PC-9 (cell line): ENCODE results near the gene IL4R. TPM values are rescaled to one million over a fixed set of nuclear protein-coding genes. Genes with fewer than 3 reads are reported as not detected.

ENCODE experiments used
- BruUV-seq: library from RNA; stranded (reverse); fragments of 400-500 nt; replicated peaks from 2 replicates; lab custom pipeline; 2021; lab: Mats Ljungman, UMichigan
- CTCF ChIA-PET: fragments of 300-600 bp; sonication (Branson Sonifier 250); formaldehyde crosslinking; loops from one replicate; lab custom pipeline; 2022; ENCODE audit warnings: antibody characterized with exemption; lab: Charles Lee
- POLR2A ChIA-PET: fragments of 300-600 bp; sonication (Branson Sonifier 250); formaldehyde crosslinking; loops from one replicate; lab custom pipeline; 2022; ENCODE audit warnings: antibody characterized with exemption; ENCODE audit not compliant: unreplicated experiment; lab: Charles Lee
- DNase-seq, 2 experiments: peaks; one replicate each; pipeline versions ENCODE4 v3.0.0 to v3.0.0-alpha.2; 2015 to 2022; ENCODE audit warnings: mixed read lengths in 1 of 2
- H2AFZ ChIP-seq: fragments of 200-600 bp; sonication (generic); 2 replicates; pipeline ENCODE4 v1.8.1; 2017; ENCODE audit warnings: antibody characterized with exemption
- H3F3A ChIP-seq: fragments of 200-600 bp; sonication (generic); 2 replicates; pipeline ENCODE4 v1.8.1; 2017; ENCODE audit warnings: antibody characterized with exemption, mild to moderate bottlenecking, low read depth; ENCODE audit not compliant: insufficient read depth
- H3K27ac ChIP-seq: fragments of 200-600 bp; sonication (generic); 2 replicates; pipeline ENCODE4 v1.6.1; 2016; ENCODE audit warnings: mixed run types
- H3K27me3 ChIP-seq: fragments of 200-600 bp; sonication (generic); 2 replicates; pipeline ENCODE4 v1.6.1; 2016; ENCODE audit warnings: low read depth, mixed run types; ENCODE audit not compliant: insufficient read depth
- H3K36me3 ChIP-seq: fragments of 200-600 bp; sonication (generic); 2 replicates; pipeline ENCODE4 v1.6.1; 2016; ENCODE audit warnings: low read depth, mixed run types
- H3K4me1 ChIP-seq: fragments of 200-600 bp; sonication (generic); replicated peaks from 2 replicates; pipeline ENCODE4 v1.6.1; 2016; ENCODE audit warnings: mixed run types; ENCODE audit not compliant: insufficient read depth
- H3K4me2 ChIP-seq: fragments of 200-600 bp; sonication (generic); 2 replicates; pipeline ENCODE4 v1.6.1; 2017; ENCODE audit warnings: mixed run types
- H3K4me3 ChIP-seq: fragments of 200-600 bp; sonication (generic); 2 replicates; pipeline ENCODE4 v1.6.1; 2016; ENCODE audit warnings: mixed run types
- H3K79me2 ChIP-seq: fragments of 200-600 bp; sonication (generic); 2 replicates; pipeline ENCODE4 v1.6.1; 2017; ENCODE audit warnings: low read depth, mixed run types
- H3K9me2 ChIP-seq: fragments of 200-600 bp; sonication (generic); 2 replicates; pipeline ENCODE4 v1.8.1; 2017; ENCODE audit warnings: mild to moderate bottlenecking; ENCODE audit not compliant: insufficient read depth
- H3K9me3 ChIP-seq: fragments of 200-600 bp; sonication (generic); 2 replicates; pipeline ENCODE4 v1.8.1; 2016; ENCODE audit warnings: low read depth; ENCODE audit not compliant: insufficient read depth
- H4K20me1 ChIP-seq: fragments of 200-600 bp; sonication (generic); 2 replicates; pipeline ENCODE4 v1.8.1; 2017; ENCODE audit not compliant: insufficient read depth
- EZH2 ChIP-seq: fragments of 200-600 bp; sonication (generic); IDR thresholded peaks from 2 replicates; pipeline ENCODE4 v1.8.0; 2017; ENCODE audit warnings: antibody characterized with exemption, low read depth
- intact Hi-C: fragments of 100-400 bp; cut with micrococcal nuclease; formaldehyde crosslinking; loops from one replicate; pipeline ENCODE4 v1.10.0; 2022; ENCODE audit not compliant: unreplicated experiment
- total RNA-seq: library from RNA; stranded (reverse); gene quantifications from 2 replicates; pipeline ENCODE4 v1.2.3, GENCODE V29; 2021
- TF ChIP-seq, protein P1 (sequence below): fragments of 200-600 bp; sonication (generic); conservative IDR thresholded peaks from 2 replicates; pipeline ENCODE4 v1.6.1; 2017; ENCODE audit warnings: mixed run types, antibody characterized with exemption, mild to moderate bottlenecking, moderate library complexity

IL4R gene
- total RNA-seq, 1 experiment from 2014 or later, result 76.5 TPM

- TF ChIP-seq, protein P1, sequence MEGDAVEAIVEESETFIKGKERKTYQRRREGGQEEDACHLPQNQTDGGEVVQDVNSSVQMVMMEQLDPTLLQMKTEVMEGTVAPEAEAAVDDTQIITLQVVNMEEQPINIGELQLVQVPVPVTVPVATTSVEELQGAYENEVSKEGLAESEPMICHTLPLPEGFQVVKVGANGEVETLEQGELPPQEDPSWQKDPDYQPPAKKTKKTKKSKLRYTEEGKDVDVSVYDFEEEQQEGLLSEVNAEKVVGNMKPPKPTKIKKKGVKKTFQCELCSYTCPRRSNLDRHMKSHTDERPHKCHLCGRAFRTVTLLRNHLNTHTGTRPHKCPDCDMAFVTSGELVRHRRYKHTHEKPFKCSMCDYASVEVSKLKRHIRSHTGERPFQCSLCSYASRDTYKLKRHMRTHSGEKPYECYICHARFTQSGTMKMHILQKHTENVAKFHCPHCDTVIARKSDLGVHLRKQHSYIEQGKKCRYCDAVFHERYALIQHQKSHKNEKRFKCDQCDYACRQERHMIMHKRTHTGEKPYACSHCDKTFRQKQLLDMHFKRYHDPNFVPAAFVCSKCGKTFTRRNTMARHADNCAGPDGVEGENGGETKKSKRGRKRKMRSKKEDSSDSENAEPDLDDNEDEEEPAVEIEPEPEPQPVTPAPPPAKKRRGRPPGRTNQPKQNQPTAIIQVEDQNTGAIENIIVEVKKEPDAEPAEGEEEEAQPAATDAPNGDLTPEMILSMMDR, result no peak
- TF ChIP-seq EZH2, result no peak
- H3K4me3 ChIP-seq, result no peak overlapping the region
- H3K4me2 ChIP-seq, result peak overlapping the region; percentile 66
- peaks cover 90% of the 10 kb centered on the region for H3K4me1 ChIP-seq
- no peaks in the 10 kb centered on the region for H3K36me3 ChIP-seq
- BruUV-seq, result no TSS peak
- H4K20me1 ChIP-seq, result no peaks in the 10 kb centered on the region
- peaks cover 69% of the 10 kb centered on the region for H3F3A ChIP-seq
- no peaks in the 10 kb centered on the region for H3K27me3 ChIP-seq
- peaks cover 89% of the 10 kb centered on the region for H3K79me2 ChIP-seq
- H3K27ac ChIP-seq, result peak overlapping the region; percentile 98
- H3K9me2 ChIP-seq, result no peaks in the 10 kb centered on the region
- POLR2A ChIA-PET, result no interaction called here
- H2AFZ ChIP-seq, result no peak overlapping the region
- intact Hi-C loops, result loop anchor here (1.0 to 5.0 kb wide), 3 partner anchors 10 to 147 kb away; no protein-coding TSS in a partner anchor
- DNase-seq, result no peak
- CTCF ChIA-PET, result no interaction called here
- no peaks in the 10 kb centered on the region for H3K9me3 ChIP-seq
Measured at GRCh38 chr16:27323781-27324561, 10.2 kb downstream of the IL4R start.

GRCh38 chr16:27324851-27325301 lies 11.1 kb downstream of the IL4R start:
- H3K9me3 ChIP-seq, result no peaks in the 10 kb centered on the region
- peak overlapping the region; percentile 98 for H3K27ac ChIP-seq
- no peaks in the 10 kb centered on the region for H3K36me3 ChIP-seq
- H3K9me2 ChIP-seq, result no peaks in the 10 kb centered on the region
- H3K4me1 ChIP-seq, result peaks cover 81% of the 10 kb centered on the region
- no peaks in the 10 kb centered on the region for H3K27me3 ChIP-seq
- intact Hi-C loops, result loop anchor here (5.0 kb wide), 1 partner anchor 148 kb away; no protein-coding TSS in a partner anchor
- POLR2A ChIA-PET, result no interaction called here
- BruUV-seq, result no TSS peak
- peaks cover 60% of the 10 kb centered on the region for H3F3A ChIP-seq
- no peaks in the 10 kb centered on the region for H4K20me1 ChIP-seq
- no peak for DNase-seq
- no peak overlapping the region for H3K4me3 ChIP-seq
- CTCF ChIA-PET, result no interaction called here
- peaks cover 89% of the 10 kb centered on the region for H3K79me2 ChIP-seq
- H3K4me2 ChIP-seq, result no peak overlapping the region
- TF ChIP-seq EZH2, result no peak
- TF ChIP-seq, protein P1, result no peak
- no peak overlapping the region for H2AFZ ChIP-seq

DNA sequence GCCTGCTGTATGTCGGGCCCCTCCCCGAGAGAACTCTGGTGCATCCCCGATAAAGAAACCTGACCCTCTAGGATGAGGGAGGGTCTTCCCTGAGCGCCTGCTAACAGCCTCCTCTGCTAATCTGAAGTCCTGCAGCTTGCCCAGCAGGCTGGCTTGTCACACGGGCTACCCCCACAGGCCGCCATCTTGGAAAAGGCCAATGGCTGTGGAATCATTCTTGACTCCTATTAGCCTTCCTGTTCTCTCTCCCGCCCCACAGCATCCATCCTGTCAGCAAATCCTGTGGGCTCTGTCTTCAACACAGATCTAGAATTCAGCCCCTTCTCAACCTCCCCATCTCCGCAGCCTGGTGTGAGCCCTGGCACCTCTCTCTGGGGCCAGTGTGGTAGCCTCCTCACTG lies 12.0 kb downstream of the IL4R start:
- H3K4me1 ChIP-seq, result peaks cover 73% of the 10 kb centered on the region
- intact Hi-C loops, result no loop called here
- H3K27ac ChIP-seq, result peak overlapping the region; percentile 98
- no peaks in the 10 kb centered on the region for H3K36me3 ChIP-seq
- H3K4me3 ChIP-seq, result no peak overlapping the region
- no peak for TF ChIP-seq EZH2
- TF ChIP-seq, protein P1, result no peak
- no peaks in the 10 kb centered on the region for H4K20me1 ChIP-seq
- peaks cover 89% of the 10 kb centered on the region for H3K79me2 ChIP-seq
- ChIA-PET POLR2A (interaction anchor here (0.8 kb wide), 1 partner anchor 25 kb away, joined by 3 read pairs; no protein-coding TSS in a partner anchor), CTCF (no interaction called here)
- H3K27me3 ChIP-seq, result no peaks in the 10 kb centered on the region
- H3K9me2 ChIP-seq, result no peaks in the 10 kb centered on the region
- no TSS peak for BruUV-seq
- H3K9me3 ChIP-seq, result no peaks in the 10 kb centered on the region
- no peak overlapping the region for H2AFZ ChIP-seq
- peaks cover 59% of the 10 kb centered on the region for H3F3A ChIP-seq
- no peak for DNase-seq
- peak overlapping the region; percentile 69 for H3K4me2 ChIP-seq
